ENCODE results near the gene NOL3.

Gene NOL3

GRCh38 chr16:67179421-67180080 is 9.2 kb downstream of the NOL3 start:
- no peak for TF ChIP-seq EGR1 (IDR thresholded peaks at IDR 0.05)
- TF ChIP-seq RAD21 (IDR thresholded peaks at IDR 0.05; ENCODE audit: low read depth): peak; percentile 24; the same call in 1 of the 2 replicates
- no peak for TF ChIP-seq ZBTB7A (IDR thresholded peaks at IDR 0.05; ENCODE audit: low read depth)

- TF ChIP-seq EP300 (IDR thresholded peaks at IDR 0.05; ENCODE audit: borderline replicate concordance) (no peak), TAF1 (IDR thresholded peaks at IDR 0.05; ENCODE audit: low read depth) (no peak), YY1 (IDR thresholded peaks at IDR 0.05; ENCODE audit: low read depth) (no peak), MAX (IDR thresholded peaks at IDR 0.05) (no peak), TEAD4 (IDR thresholded peaks at IDR 0.05) (no peak), RAD21 (IDR thresholded peaks at IDR 0.05; ENCODE audit: low read depth) (no peak), REST (IDR thresholded peaks at IDR 0.05; ENCODE audit: low read depth) (no peak), FOXM1 (IDR thresholded peaks at IDR 0.05; ENCODE audit: borderline replicate concordance, low read depth) (no peak), USF1 (IDR thresholded peaks at IDR 0.05) (no peak), EGR1 (IDR thresholded peaks at IDR 0.05) (no peak), TCF12 (IDR thresholded peaks at IDR 0.05; ENCODE audit: low read depth) (no peak), CREB1 (IDR thresholded peaks at IDR 0.05; ENCODE audit: low read depth) (no peak), CEBPB (IDR thresholded peaks at IDR 0.05) (no peak), NFIC (IDR thresholded peaks at IDR 0.05) (no peak), ZBTB7A (IDR thresholded peaks at IDR 0.05; ENCODE audit: low read depth) (no peak)
Measured at GRCh38 chr16:67180166-67180565, 9.8 kb downstream of the NOL3 start.

- TF ChIP-seq NFIC (IDR thresholded peaks at IDR 0.05) (no peak), TEAD4 (IDR thresholded peaks at IDR 0.05) (no peak), ZBTB7A (IDR thresholded peaks at IDR 0.05; ENCODE audit: low read depth) (no peak), EGR1 (IDR thresholded peaks at IDR 0.05) (no peak), FOXM1 (IDR thresholded peaks at IDR 0.05; ENCODE audit: borderline replicate concordance, low read depth) (no peak), CEBPB (IDR thresholded peaks at IDR 0.05) (no peak), CREB1 (IDR thresholded peaks at IDR 0.05; ENCODE audit: low read depth) (no peak), REST (IDR thresholded peaks at IDR 0.05; ENCODE audit: low read depth) (no peak)
Measured at GRCh38 chr16:67181346-67181745, 11.0 kb downstream of the NOL3 start.

GRCh38 chr16:67182288-67182687 is 11.9 kb downstream of the NOL3 start:
- TF ChIP-seq ZBTB7A (IDR thresholded peaks at IDR 0.05; ENCODE audit: low read depth) (no peak), TAF1 (IDR thresholded peaks at IDR 0.05; ENCODE audit: low read depth) (no peak), EP300 (IDR thresholded peaks at IDR 0.05; ENCODE audit: borderline replicate concordance) (no peak), RAD21 (IDR thresholded peaks at IDR 0.05; ENCODE audit: low read depth) (no peak), YY1 (IDR thresholded peaks at IDR 0.05; ENCODE audit: low read depth) (no peak), NFIC (IDR thresholded peaks at IDR 0.05) (no peak), MAX (IDR thresholded peaks at IDR 0.05) (no peak), TEAD4 (IDR thresholded peaks at IDR 0.05) (no peak), REST (IDR thresholded peaks at IDR 0.05; ENCODE audit: low read depth) (no peak), CEBPB (IDR thresholded peaks at IDR 0.05) (no peak), FOXM1 (IDR thresholded peaks at IDR 0.05; ENCODE audit: borderline replicate concordance, low read depth) (no peak), CREB1 (IDR thresholded peaks at IDR 0.05; ENCODE audit: low read depth) (no peak), USF1 (IDR thresholded peaks at IDR 0.05) (no peak), TCF12 (IDR thresholded peaks at IDR 0.05; ENCODE audit: low read depth) (no peak), EGR1 (IDR thresholded peaks at IDR 0.05) (no peak)
